ENCODE measurements around the gene ANO8. TPM values are rescaled to one million over a fixed set of nuclear protein-coding genes. Genes with fewer than 3 reads are reported as not detected.
A peak's percentile ranks its signal among the peaks of the same experiment; 100 is the strongest.

Gene ANO8
- total and polyA plus RNA-seq, 2 experiments from 2014 or later, result 4.5 to 24.9 TPM

DNA sequence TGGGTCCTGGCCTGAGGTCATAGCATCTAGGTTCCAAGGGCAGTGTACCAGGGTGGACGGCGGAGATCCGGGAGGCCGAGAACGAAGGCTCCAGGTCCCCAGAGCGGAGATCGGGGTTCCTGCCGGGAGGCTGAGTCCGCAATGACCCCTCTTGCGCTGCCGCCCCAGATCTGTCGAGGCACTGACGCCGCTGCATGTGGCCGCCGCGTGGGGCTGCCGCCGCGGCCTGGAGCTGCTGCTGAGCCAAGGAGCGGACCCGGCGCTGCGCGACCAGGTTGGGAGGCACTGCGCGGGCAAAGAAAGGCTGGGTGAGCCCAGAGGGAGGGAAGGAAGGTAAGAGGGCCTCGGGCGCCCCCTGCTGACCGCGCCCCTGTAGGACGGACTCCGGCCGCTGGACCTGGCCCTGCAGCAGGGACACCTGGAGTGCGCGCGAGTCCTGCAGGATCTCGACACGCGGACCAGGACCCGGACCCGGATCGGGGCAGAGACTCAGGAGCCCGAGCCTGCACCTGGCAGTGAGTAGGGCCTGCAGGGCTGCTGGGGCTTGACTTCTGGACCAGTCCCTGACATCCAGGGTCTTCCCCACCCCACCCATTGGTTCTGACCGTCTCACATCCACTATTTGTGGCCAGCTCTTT lies 52.0 kb downstream of the ANO8 start:
- DNase-seq (ENCODE audit: low spot score) (peak; percentile 95), ATAC-seq (peak; percentile 88)
- no peaks in the 10 kb centered on the region for H3K9me2 ChIP-seq (ENCODE audit: insufficient read depth)
- peaks cover 4% of the 10 kb centered on the region for H3K27me3 Mint-ChIP-seq (ENCODE audit: insufficient read depth, low read depth, poor library complexity)
- H3K4me2 ChIP-seq, result peak overlapping the region; percentile 88
- peak; percentile 66 to 95 for TF ChIP-seq CTCF (conservative IDR thresholded peaks at IDR 0.05; ENCODE audit: low read depth in 2 of 2)
- TF ChIP-seq, protein P1, sequence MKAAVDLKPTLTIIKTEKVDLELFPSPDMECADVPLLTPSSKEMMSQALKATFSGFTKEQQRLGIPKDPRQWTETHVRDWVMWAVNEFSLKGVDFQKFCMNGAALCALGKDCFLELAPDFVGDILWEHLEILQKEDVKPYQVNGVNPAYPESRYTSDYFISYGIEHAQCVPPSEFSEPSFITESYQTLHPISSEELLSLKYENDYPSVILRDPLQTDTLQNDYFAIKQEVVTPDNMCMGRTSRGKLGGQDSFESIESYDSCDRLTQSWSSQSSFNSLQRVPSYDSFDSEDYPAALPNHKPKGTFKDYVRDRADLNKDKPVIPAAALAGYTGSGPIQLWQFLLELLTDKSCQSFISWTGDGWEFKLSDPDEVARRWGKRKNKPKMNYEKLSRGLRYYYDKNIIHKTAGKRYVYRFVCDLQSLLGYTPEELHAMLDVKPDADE (IDR thresholded peaks at IDR 0.05), result no peak
- peak; percentile 37 for TF ChIP-seq CREB1 (CRISPR knock-in tag; IDR thresholded peaks at IDR 0.05; ENCODE audit: low read depth)
- peak; percentile 54; the same call in 1 of the 2 replicates for TF ChIP-seq POLR2AphosphoS5 (IDR thresholded peaks at IDR 0.05; ENCODE audit: low read depth)
- H2AFZ ChIP-seq, result peak overlapping the region; percentile 85
- peaks cover 37% of the 10 kb centered on the region for H3K36me3 Mint-ChIP-seq (ENCODE audit: low read depth)
- no peaks in the 10 kb centered on the region for H3K4me1 ChIP-seq (ENCODE audit: insufficient read depth)
- H3K27me3 ChIP-seq (ENCODE audit: insufficient read depth), result peaks cover 6% of the 10 kb centered on the region; the same call in 1 of the 2 replicates
- peaks cover 24% of the 10 kb centered on the region for H3F3A ChIP-seq (replicated peaks; ENCODE audit: low read depth)
- H3K27ac Mint-ChIP-seq, result no peak overlapping the region
- H4K20me1 ChIP-seq (replicated peaks; ENCODE audit: insufficient read depth), result peaks cover 4% of the 10 kb centered on the region; the same call in 1 of the 2 replicates
- no peak overlapping the region for H3K27ac ChIP-seq (ENCODE audit: low read depth)
- peak overlapping the region; percentile 69 for H3K4me3 ChIP-seq
- no peaks in the 10 kb centered on the region for H3K9me3 Mint-ChIP-seq
- H3K79me2 ChIP-seq (replicated peaks; ENCODE audit: insufficient read depth), result no peaks in the 10 kb centered on the region
- no peaks in the 10 kb centered on the region for H3K36me3 ChIP-seq (ENCODE audit: insufficient read depth)
- H3K4me3 Mint-ChIP-seq, result peak overlapping the region; percentile 76
- peaks cover 2% of the 10 kb centered on the region; the same call in 2 of the 3 replicates for H3K4me1 Mint-ChIP-seq

DNA sequence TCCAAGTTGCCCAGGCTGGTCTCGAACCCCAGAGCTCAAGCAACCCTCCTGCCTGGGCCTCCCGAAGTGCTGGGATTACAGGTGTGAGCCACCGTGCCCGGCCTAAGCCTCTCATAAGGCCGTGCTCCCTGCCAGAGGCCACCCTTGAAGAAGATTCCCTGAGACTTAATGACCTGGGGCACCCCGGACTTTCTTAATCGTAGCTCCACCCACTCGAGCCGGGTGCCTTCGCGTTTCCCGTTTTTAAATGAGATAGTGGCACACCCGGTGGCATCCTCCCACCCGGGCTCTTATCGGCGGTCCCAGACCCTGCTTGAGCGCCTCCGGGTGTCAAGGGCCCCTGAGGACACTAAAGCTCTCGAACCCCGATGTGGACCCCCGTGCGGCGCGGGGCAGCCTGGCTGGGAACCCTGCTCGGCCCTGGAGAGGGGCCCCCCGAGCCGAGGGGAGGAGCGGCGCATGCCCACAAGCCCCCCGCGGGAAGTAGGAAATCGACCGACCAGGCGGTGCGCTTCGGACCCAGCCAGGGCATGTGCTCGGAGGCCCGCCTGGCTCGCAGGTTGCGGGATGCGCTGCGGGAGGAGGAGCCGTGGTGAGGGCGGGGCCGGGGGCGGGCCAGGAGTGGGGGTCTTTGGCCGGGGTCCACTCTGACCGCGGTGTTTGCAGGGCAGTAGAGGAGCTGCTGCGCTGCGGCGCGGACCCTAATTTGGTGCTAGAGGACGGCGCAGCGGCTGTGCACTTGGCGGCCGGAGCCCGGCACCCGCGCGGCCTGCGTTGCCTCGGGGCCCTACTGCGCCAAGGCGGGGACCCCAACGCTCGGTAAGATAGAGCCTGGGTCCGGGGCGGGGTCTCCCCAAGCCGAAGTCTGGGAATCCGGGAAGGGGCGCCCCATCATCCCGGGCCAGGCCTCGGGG lies 53.0 kb downstream of the ANO8 start, which contains the start of gene ANKLE1:
Gene ANKLE1 (plus strand): TSS at position 511 of the 914 bp plus-strand sequence. CDS start 20 bp downstream, at position 531.
- Mint-ChIP-seq H3K4me3 (peak within 1 kb of the TSS; percentile 76), H3K27ac (no peak within 1 kb of the TSS), H3K27me3 (ENCODE audit: insufficient read depth, low read depth, poor library complexity) (peaks cover 4% of the 10 kb centered on the region), H3K9me3 (no peaks in the 10 kb centered on the region), H3K36me3 (ENCODE audit: low read depth) (peaks cover 45% of the 10 kb centered on the region), H3K4me1 (peaks cover 2% of the 10 kb centered on the region; the same call in 2 of the 3 replicates)
- Histone ChIP-seq H3K79me2 (replicated peaks; ENCODE audit: insufficient read depth) (no peaks in the 10 kb centered on the region), H3K4me1 (ENCODE audit: insufficient read depth) (no peaks in the 10 kb centered on the region), H3K27ac (ENCODE audit: low read depth) (no peak within 1 kb of the TSS), H3K36me3 (ENCODE audit: insufficient read depth) (peaks cover 6% of the 10 kb centered on the region; the same call in 1 of the 2 replicates), H4K20me1 (replicated peaks; ENCODE audit: insufficient read depth) (peaks cover 4% of the 10 kb centered on the region; the same call in 1 of the 2 replicates), H3K9me2 (ENCODE audit: insufficient read depth) (no peaks in the 10 kb centered on the region), H3K4me2 (peak within 1 kb of the TSS; percentile 88), H3F3A (replicated peaks; ENCODE audit: low read depth) (peaks cover 22% of the 10 kb centered on the region), H3K4me3 (peak within 1 kb of the TSS; percentile 69), H3K27me3 (ENCODE audit: insufficient read depth) (peaks cover 6% of the 10 kb centered on the region; the same call in 1 of the 2 replicates), H2AFZ (peak within 1 kb of the TSS; percentile 90)
- DNase-seq (ENCODE audit: low spot score) (peak; percentile 88), ATAC-seq (peak; percentile 73)
- TF ChIP-seq CREB1 (CRISPR knock-in tag; IDR thresholded peaks at IDR 0.05; ENCODE audit: low read depth) (no peak), POLR2AphosphoS5 (IDR thresholded peaks at IDR 0.05; ENCODE audit: low read depth) (peak; percentile 73)
